HG03135 (cell line): ENCODE data around the gene P2RY4.
"Not testable (repeated sequence)": the region's sequence is repeated elsewhere in the genome, so short reads cannot be mapped to it uniquely, and the experiment has no call there.

ENCODE experiments used
- ATAC-seq: cut with Tn5 transposase; IDR thresholded peaks from one replicate; pipeline ENCODE4 v1.9.1; 2021; ENCODE audit warnings: mild to moderate bottlenecking, moderate library complexity; ENCODE audit not compliant: unreplicated experiment

The P2RY4 gene

GRCh38 chrX:70244881-70245280 lies 15.1 kb downstream of the P2RY4 start:
- ATAC-seq: no peak

- ATAC-seq: not testable (repeated sequence)
Observed at GRCh38 chrX:70243601-70244000, 16.4 kb downstream of the P2RY4 start.

GRCh38 chrX:70241501-70241900 lies 18.5 kb downstream of the P2RY4 start:
- ATAC-seq: no peak

- no peak for ATAC-seq
Observed at GRCh38 chrX:70240751-70241150, 19.3 kb downstream of the P2RY4 start.

GRCh38 chrX:70234355-70234754 lies 25.6 kb downstream of the P2RY4 start, which contains the start of gene AWAT1:
Gene AWAT1, plus strand, starts transcription at chrX:70234655. Its CDS starts 41 bp downstream, at chrX:70234696.
- no peak for ATAC-seq

GRCh38 chrX:70231666-70232065 lies 28.3 kb downstream of the P2RY4 start:
- no peak for ATAC-seq

GRCh38 chrX:70226687-70227086 lies 33.3 kb downstream of the P2RY4 start:
- ATAC-seq: no peak

GRCh38 chrX:70226048-70226447 lies 34.0 kb downstream of the P2RY4 start:
- ATAC-seq: no peak

- ATAC-seq: no peak
Observed at GRCh38 chrX:70219938-70220764, 39.9 kb downstream of the P2RY4 start.

- not testable (repeated sequence) for ATAC-seq
Observed at GRCh38 chrX:70209570-70209969, 50.4 kb downstream of the P2RY4 start.

GRCh38 chrX:70208479-70208878 lies 51.5 kb downstream of the P2RY4 start:
- ATAC-seq: no peak
